Measurements from ENCODE around the gene TLE1.

DNA sequence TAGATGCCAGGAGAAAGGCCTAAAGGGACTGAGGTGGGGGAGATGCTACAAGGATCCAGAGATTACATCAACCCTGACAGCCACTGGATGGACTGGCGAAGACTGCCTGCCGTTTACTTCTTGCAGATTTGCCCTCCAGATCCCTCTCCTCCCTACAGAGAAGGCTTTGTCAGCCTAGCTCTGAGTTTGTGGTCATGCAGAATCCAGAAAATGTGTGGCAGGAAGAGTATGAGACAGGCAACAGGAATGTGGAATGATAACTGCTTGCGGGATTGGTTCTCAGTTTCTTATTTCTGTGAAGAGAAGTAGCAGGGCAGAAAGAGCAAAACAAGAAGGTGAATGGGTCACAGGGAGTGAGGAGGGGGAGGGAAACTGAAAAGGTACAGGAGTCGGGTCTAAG is 129.6 kb downstream of the TLE1 start:
- TF ChIP-seq POLR2A (IDR thresholded peaks at IDR 0.05; ENCODE audit: low read length) (no peak), GATA1 (IDR thresholded peaks at IDR 0.05; ENCODE audit: low read depth, low read length) (no peak)

Data from erythroblast (primary cell).